Mesenchymal stem cell (in vitro differentiated cells and primary cell): ENCODE results near the gene SPAG4.

Experiments used
- DNase-seq: peaks from one replicate; pipeline ENCODE4 v3.0.0-alpha.2; 2013
- H2AFZ ChIP-seq: one replicate; pipeline ENCODE4 v1.6.1; 2013; ENCODE audit warnings: low read depth, mild to moderate bottlenecking, control low read depth, inconsistent platforms, low read length, moderate library complexity
- H2AK5ac ChIP-seq: 2 replicates; pipeline ENCODE4 v1.6.1; 2013; ENCODE audit warnings: low read length, moderate library complexity, mild to moderate bottlenecking, inconsistent platforms; ENCODE audit not compliant: severe bottlenecking
- H2BK120ac ChIP-seq: one replicate; pipeline ENCODE4 v1.6.1; 2013; ENCODE audit warnings: low read depth, mild to moderate bottlenecking, inconsistent platforms, low read length, moderate library complexity
- H2BK12ac ChIP-seq, 2 experiments: one replicate each; pipeline ENCODE4 v1.6.1; 2013; ENCODE audit warnings: inconsistent platforms in 2 of 2, low read length in 2 of 2, mild to moderate bottlenecking in 2 of 2, moderate library complexity in 2 of 2, control low read depth in 1 of 2
- H2BK15ac ChIP-seq: one replicate; pipeline ENCODE4 v1.6.1; 2013; ENCODE audit warnings: mild to moderate bottlenecking, low read depth, inconsistent platforms; ENCODE audit not compliant: poor library complexity, severe bottlenecking
- H2BK5ac ChIP-seq: 2 replicates; pipeline ENCODE4 v1.6.1; 2013; ENCODE audit warnings: low read depth, mild to moderate bottlenecking, low read length, control low read depth, inconsistent platforms; ENCODE audit not compliant: poor library complexity, severe bottlenecking
- H3K14ac ChIP-seq, 2 experiments: one replicate each; pipeline ENCODE4 v1.6.1; 2013; ENCODE audit warnings: inconsistent platforms in 2 of 2, low read length in 2 of 2, control low read depth in 1 of 2, mild to moderate bottlenecking in 1 of 2, moderate library complexity in 1 of 2
- H3K18ac ChIP-seq, 2 experiments: one replicate each; pipeline ENCODE4 v1.6.1; 2013; ENCODE audit warnings: inconsistent platforms in 2 of 2, low read length in 2 of 2, control low read depth in 1 of 2, low read depth in 1 of 2, mild to moderate bottlenecking in 1 of 2
- H3K23ac ChIP-seq, 2 experiments: one replicate each; pipeline ENCODE4 v1.6.1; 2013; ENCODE audit warnings: inconsistent platforms in 2 of 2, low read length in 2 of 2, mild to moderate bottlenecking in 2 of 2, moderate library complexity in 2 of 2, control low read depth in 1 of 2
- H3K27ac ChIP-seq: 2 replicates; pipeline ENCODE4 v1.5.1; 2013; ENCODE audit warnings: mild to moderate bottlenecking, moderate library complexity, low read length, control low read depth, inconsistent platforms; ENCODE audit not compliant: poor library complexity, severe bottlenecking
- H3K27me3 ChIP-seq, 2 experiments: 2 replicates each; pipeline versions ENCODE4 v1.6.1 to v1.7.0; 2013; ENCODE audit warnings: low read length in 2 of 2, mild to moderate bottlenecking in 2 of 2, moderate library complexity in 2 of 2, control low read depth in 1 of 2, inconsistent platforms in 1 of 2; ENCODE audit not compliant: control insufficient read depth in 1 of 2, insufficient read depth in 1 of 2
- H3K36me3 ChIP-seq, 2 experiments: 2 replicates each; pipeline versions ENCODE4 v1.6.1 to v1.7.0; 2013; ENCODE audit warnings: low read length in 2 of 2, control low read depth in 1 of 2, inconsistent platforms in 1 of 2, low read depth in 1 of 2, mild to moderate bottlenecking in 1 of 2; ENCODE audit not compliant: insufficient read depth in 2 of 2, control insufficient read depth in 1 of 2
- H3K4ac ChIP-seq, 2 experiments: one replicate each; pipeline ENCODE4 v1.6.1; 2013; ENCODE audit warnings: inconsistent platforms in 2 of 2, low read length in 2 of 2, mild to moderate bottlenecking in 2 of 2, moderate library complexity in 2 of 2, control low read depth in 1 of 2, low read depth in 1 of 2
- H3K4me1 ChIP-seq: 2 replicates; pipeline ENCODE4 v1.6.1; 2013; ENCODE audit warnings: low read depth, low read length, control low read depth; ENCODE audit not compliant: control insufficient read depth, insufficient read depth
- H3K4me2 ChIP-seq: 2 replicates; pipeline ENCODE4 v1.6.1; 2013; ENCODE audit warnings: low read length, mild to moderate bottlenecking, inconsistent platforms; ENCODE audit not compliant: poor library complexity, severe bottlenecking
- H3K4me3 ChIP-seq, 2 experiments: 2 replicates each; pipeline versions ENCODE4 v1.5.1 to v1.7.0; 2013; ENCODE audit warnings: low read length in 2 of 2, mild to moderate bottlenecking in 2 of 2, control low read depth in 1 of 2, low read depth in 1 of 2; ENCODE audit not compliant: insufficient read depth in 1 of 2
- H3K79me1 ChIP-seq: replicated peaks from 2 replicates; pipeline ENCODE4 v1.6.1; 2013; ENCODE audit warnings: mild to moderate bottlenecking, control low read depth, low read length, inconsistent platforms; ENCODE audit not compliant: poor library complexity, severe bottlenecking
- H3K9ac ChIP-seq: 2 replicates; pipeline ENCODE4 v1.7.0; 2013; ENCODE audit warnings: mild to moderate bottlenecking, low read length, moderate library complexity
- H3K9me3 ChIP-seq: 2 replicates; pipeline ENCODE4 v1.7.0; 2013; ENCODE audit warnings: mild to moderate bottlenecking, low read length; ENCODE audit not compliant: control insufficient read depth
- H4K8ac ChIP-seq: one replicate; pipeline ENCODE4 v1.6.1; 2013; ENCODE audit warnings: inconsistent platforms, mild to moderate bottlenecking, low read length, moderate library complexity
- H4K91ac ChIP-seq: one replicate; pipeline ENCODE4 v1.6.1; 2013; ENCODE audit warnings: mild to moderate bottlenecking, low read length, inconsistent platforms
- WGBS: methylation state at CpG from one replicate; pipeline ENCODE4 v1.1.7; 2013; ENCODE audit warnings: mixed read lengths; 5-methylcytosine and 5-hydroxymethylcytosine counted together

Gene SPAG4

GRCh38 chr20:35575958-35576357 lies 39.7 kb upstream of the SPAG4 start:
- H3K27me3 ChIP-seq, result peaks cover 0 to 17% of the 10 kb centered on the region in 2 experiments
- H2BK5ac ChIP-seq, result no peak overlapping the region
- no peaks in the 10 kb centered on the region for H3K79me1 ChIP-seq
- H2BK12ac ChIP-seq, result no peak overlapping the region
- no peak overlapping the region for H3K4me3 ChIP-seq
- H3K9ac ChIP-seq, result no peak overlapping the region
- H3K14ac ChIP-seq, result no peak overlapping the region
- no peak overlapping the region for H2AFZ ChIP-seq
- H4K91ac ChIP-seq, result no peak overlapping the region
- H4K8ac ChIP-seq, result no peak overlapping the region
- peaks cover 5% of the 10 kb centered on the region for H3K9me3 ChIP-seq
- H3K27ac ChIP-seq, result no peak overlapping the region
- no peaks in the 10 kb centered on the region for H3K4me1 ChIP-seq
- H2BK15ac ChIP-seq, result no peak overlapping the region
- no peak for DNase-seq
- no peaks in the 10 kb centered on the region for H3K36me3 ChIP-seq
- no peak overlapping the region for H2BK120ac ChIP-seq
- H3K4me2 ChIP-seq, result no peak overlapping the region
- no peak overlapping the region for H3K4ac ChIP-seq
- H3K18ac ChIP-seq, result no peak overlapping the region
- 77% methylated on average over 3 of the region's 4 CpGs for WGBS
- no peak overlapping the region for H2AK5ac ChIP-seq
- H3K23ac ChIP-seq, result no peak overlapping the region

GRCh38 chr20:35576816-35577215 lies 38.8 kb upstream of the SPAG4 start:
- peaks cover 5% of the 10 kb centered on the region for H3K9me3 ChIP-seq
- no peak overlapping the region for H3K9ac ChIP-seq
- H2BK5ac ChIP-seq, result no peak overlapping the region
- H4K91ac ChIP-seq, result no peak overlapping the region
- H3K79me1 ChIP-seq, result no peaks in the 10 kb centered on the region
- no peak overlapping the region for H3K27ac ChIP-seq
- H3K36me3 ChIP-seq, result no peaks in the 10 kb centered on the region
- no peak overlapping the region for H2AFZ ChIP-seq
- no peak overlapping the region for H3K4me2 ChIP-seq
- WGBS, result 68% methylated on average over 2 of the region's 3 CpGs
- no peak overlapping the region for H3K14ac ChIP-seq
- H3K4me3 ChIP-seq, result no peak overlapping the region
- no peak overlapping the region for H2BK120ac ChIP-seq
- peaks cover 0 to 17% of the 10 kb centered on the region in 2 experiments for H3K27me3 ChIP-seq
- H2BK12ac ChIP-seq, result no peak overlapping the region
- H2AK5ac ChIP-seq, result no peak overlapping the region
- H3K4ac ChIP-seq, result no peak overlapping the region
- H3K4me1 ChIP-seq, result no peaks in the 10 kb centered on the region
- DNase-seq, result no peak
- no peak overlapping the region for H2BK15ac ChIP-seq
- H3K18ac ChIP-seq, result no peak overlapping the region
- no peak overlapping the region for H4K8ac ChIP-seq
- H3K23ac ChIP-seq, result no peak overlapping the region

- Histone ChIP-seq H3K4me1 (no peaks in the 10 kb centered on the region), H3K79me1 (no peaks in the 10 kb centered on the region), H3K23ac (no peak overlapping the region), H3K4me3 (no peak overlapping the region), H3K27me3 (peaks cover 0 to 17% of the 10 kb centered on the region in 2 experiments), H2BK120ac (no peak overlapping the region), H2AFZ (no peak overlapping the region), H2BK12ac (no peak overlapping the region), H3K9ac (no peak overlapping the region), H3K14ac (no peak overlapping the region), H3K27ac (no peak overlapping the region), H3K36me3 (no peaks in the 10 kb centered on the region), H2BK15ac (no peak overlapping the region), H4K91ac (no peak overlapping the region), H3K9me3 (no peaks in the 10 kb centered on the region), H3K18ac (no peak overlapping the region), H3K4ac (no peak overlapping the region), H4K8ac (no peak overlapping the region), H2BK5ac (no peak overlapping the region), H2AK5ac (no peak overlapping the region), H3K4me2 (no peak overlapping the region)
- no peak for DNase-seq
- WGBS, result 92% methylated on average over 8 of the region's 8 CpGs
These were observed 37.2 kb upstream of the SPAG4 start for GRCh38 chr20:35578469-35578868.

DNA sequence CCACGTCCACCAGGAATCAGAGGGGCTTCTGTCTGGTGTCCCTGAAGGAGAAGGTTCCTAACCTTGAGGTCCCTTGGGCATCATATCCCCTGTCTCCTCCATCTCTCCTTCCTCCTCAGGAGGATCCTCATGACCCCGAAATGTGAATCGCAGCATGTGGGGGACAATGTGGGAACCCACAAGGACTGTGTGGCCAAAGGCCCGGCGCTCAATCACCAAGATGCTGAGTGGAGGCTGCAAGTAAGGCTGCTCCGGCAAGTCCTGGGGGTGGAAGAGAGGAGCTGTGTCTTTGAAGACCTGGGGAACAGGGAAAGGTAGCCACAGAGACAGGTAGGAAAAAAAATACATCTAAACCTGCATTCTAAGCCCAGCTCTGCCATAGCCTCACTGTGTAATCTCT lies 36.4 kb upstream of the SPAG4 start:
- no peak overlapping the region for H3K4me3 ChIP-seq
- H3K14ac ChIP-seq, result no peak overlapping the region
- no peak overlapping the region for H3K9ac ChIP-seq
- no peak overlapping the region for H3K18ac ChIP-seq
- H2AK5ac ChIP-seq, result no peak overlapping the region
- H3K36me3 ChIP-seq, result no peaks in the 10 kb centered on the region
- H3K27me3 ChIP-seq, result peaks cover 0 to 17% of the 10 kb centered on the region in 2 experiments
- no peak overlapping the region for H3K27ac ChIP-seq
- H2BK15ac ChIP-seq, result no peak overlapping the region
- H3K23ac ChIP-seq, result no peak overlapping the region
- H2BK5ac ChIP-seq, result no peak overlapping the region
- H4K8ac ChIP-seq, result no peak overlapping the region
- 97% methylated on average over 5 of the region's 6 CpGs for WGBS
- DNase-seq, result no peak
- H3K9me3 ChIP-seq, result no peaks in the 10 kb centered on the region
- H3K79me1 ChIP-seq, result no peaks in the 10 kb centered on the region
- H3K4me1 ChIP-seq, result no peaks in the 10 kb centered on the region
- no peak overlapping the region for H3K4ac ChIP-seq
- H3K4me2 ChIP-seq, result no peak overlapping the region
- no peak overlapping the region for H2BK120ac ChIP-seq
- H4K91ac ChIP-seq, result no peak overlapping the region
- no peak overlapping the region for H2BK12ac ChIP-seq
- H2AFZ ChIP-seq, result no peak overlapping the region
